Measurements from ENCODE around the gene ALDH1B1.

The ALDH1B1 gene

DNA sequence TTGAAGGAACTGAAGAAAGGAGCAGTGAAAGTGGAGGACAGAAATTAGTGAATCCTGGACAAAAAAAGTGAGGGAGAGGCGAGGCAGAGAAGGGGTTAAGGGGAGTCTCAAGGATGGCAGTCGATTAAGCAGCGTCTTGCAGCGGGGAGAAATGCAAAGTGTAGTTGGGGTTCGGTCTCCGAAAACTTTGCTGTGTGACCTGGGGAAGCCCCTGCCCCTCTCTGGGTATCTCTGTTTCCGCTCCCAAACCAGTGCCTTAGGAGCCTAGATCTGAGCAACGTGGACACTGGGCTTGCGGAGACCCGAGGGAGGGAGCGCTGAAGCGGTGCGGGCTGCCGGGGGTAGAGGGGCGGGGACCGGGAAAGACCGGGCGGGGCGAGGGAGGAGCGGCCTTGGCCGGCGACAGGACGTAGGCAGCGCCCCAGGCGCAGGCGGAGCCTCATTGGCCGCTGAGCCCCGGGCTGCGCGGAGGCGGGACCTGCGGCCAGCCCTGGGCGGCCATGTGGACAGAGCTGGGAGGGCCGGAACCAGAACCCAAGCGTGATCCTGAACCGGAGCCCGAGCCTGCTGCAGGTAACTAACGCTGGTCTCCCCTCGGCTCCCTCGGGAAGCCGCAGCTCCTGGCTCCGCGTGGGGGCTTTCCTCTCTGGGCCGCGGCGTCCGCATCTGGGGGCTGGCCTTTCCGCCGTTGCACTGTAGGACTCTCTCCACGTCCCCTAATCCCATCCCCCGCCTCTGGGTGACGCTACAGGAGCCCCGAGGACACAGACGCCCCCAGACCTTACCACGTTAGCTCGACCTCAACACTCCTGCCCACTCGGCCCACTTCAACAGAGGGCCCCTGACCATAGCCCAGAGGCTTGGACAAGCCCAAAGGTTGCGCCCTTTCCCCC is at the start of gene ALDH1B1:
ALDH1B1 (plus strand) TSS at position 468 of the 893 bp plus-strand sequence. CDS start 3,047 bp downstream, outside the sequence.
- in situ Hi-C loops (cut with MboI; ENCODE audit: low sequenced_read_pairs) = no loop called here

DNA sequence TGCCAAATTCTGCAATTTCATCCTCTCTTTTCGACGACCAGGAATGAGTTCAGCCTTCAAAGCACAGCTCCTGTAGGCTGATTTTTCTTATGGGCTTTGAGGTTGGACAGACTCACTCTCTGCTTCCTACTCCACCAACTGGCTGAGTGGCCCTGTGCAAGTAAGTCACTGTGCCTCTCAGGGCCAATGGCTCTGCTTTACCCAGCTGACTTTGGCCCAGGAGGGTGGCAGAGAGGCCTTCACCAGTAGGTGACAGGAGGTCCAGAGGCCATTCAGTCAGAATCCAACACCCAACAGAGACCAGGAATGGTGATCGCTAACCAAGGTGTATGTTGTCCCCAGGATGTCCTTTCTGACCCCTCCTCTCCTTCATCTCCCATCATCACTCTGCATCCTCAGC is 49.5 kb upstream of the ALDH1B1 start:
- in situ Hi-C loops (cut with MboI; ENCODE audit: low sequenced_read_pairs) = loop anchor here (25.0 kb wide), 1 partner anchor 94 kb away; no protein-coding TSS in a partner anchor

DNA sequence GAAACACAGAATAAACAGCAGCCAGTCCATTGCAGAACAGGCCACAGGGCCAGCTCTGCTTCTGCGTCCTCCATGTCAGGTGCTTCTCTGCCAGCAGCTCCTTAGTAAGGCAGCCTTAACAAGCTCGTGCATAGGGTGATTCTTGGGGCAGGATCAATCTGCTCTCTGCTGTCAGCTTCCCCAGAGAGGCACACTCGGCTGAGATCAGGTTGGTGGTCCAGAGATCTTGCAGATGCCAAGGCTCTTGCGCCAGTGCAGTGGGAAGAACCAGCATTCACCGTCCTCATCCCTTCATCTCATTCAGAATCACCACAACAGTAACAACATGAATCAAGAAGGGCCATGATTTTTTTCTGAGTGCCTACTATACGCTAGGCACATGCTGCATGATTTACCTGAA is 49.0 kb upstream of the ALDH1B1 start:
- in situ Hi-C loops (cut with MboI; ENCODE audit: low sequenced_read_pairs) = loop anchor here (25.0 kb wide), 1 partner anchor 94 kb away; no protein-coding TSS in a partner anchor

DNA sequence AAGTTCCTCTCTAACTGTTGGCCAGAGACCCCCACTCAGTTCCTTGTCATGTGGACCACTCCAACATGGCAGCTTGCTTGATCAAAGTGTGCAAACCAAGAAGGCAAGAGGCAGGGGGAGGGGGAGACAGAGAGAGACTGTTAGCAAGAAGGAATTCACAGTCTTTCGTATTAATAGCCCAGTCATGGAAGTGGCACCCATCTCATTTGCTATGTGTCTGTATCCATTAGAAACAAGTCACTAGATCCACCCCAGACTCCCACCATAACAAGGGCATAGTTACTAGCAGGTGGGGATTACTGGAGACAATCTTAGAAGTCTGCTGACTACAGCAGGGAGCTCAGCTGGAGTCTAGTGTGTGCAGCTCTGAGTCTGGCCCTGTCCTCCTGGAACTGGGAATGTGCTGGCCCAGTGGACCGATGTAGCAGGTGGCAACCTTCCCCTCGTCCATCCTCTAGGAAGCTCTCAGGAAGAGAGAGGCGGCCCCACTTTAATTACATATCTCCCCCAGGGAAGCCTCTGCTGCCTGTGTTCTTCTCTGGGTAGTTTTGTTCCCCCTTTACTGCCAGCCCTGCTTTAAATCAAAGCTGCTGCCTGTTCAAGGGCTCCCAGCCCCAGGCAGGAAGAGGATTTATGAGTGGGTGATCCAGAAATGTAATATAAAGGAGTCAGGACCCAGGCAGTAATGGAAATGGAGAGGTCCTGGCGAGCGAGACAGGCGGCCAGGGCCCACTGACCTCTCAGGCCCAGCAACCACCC is 47.8 kb upstream of the ALDH1B1 start:
- in situ Hi-C loops (cut with MboI; ENCODE audit: low sequenced_read_pairs) = loop anchor here (25.0 kb wide), 1 partner anchor 93 kb away; no protein-coding TSS in a partner anchor

DNA sequence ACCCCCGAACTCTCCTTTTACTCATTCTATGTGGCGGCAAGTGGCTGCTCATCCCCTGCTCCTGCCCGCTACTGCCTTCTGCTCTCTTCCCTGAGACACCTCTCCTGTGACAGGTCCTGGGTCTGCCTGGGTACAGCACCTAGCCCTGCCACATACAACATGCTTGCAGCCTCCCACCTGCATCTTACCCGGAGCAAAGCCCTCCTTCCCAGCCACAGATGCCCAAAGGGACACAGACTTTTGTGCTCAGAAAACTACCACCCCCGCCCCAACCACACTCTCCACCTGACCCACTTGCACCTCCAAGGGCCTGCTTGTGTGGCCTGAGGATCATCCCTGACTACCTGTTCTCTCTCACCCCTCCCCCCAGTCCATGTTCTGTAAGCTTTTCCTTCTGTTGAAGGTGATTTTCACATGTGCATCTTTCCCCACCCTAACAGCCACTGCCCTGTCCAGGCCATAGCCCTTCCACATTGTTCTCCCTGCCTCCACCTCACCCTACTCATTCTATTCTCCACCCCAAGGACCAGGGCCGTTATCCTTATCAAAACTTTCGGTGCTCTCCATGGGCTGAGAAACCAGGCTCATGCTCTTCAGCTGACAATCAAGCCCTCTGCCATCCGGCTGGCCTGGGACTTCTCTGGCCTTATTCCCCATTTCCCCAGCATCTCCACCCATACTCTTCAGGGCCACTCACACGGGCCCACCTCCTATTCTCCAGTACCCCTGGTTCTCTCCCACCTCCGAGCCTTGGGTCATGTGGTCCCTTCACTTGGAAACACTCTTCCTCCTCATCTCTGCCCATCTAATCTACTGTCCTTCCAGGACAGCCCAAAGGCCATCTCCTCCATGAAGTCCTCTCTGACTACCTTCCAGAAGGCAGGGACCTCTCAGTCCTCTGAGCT is 46.4 kb upstream of the ALDH1B1 start:
- in situ Hi-C loops (cut with MboI; ENCODE audit: low sequenced_read_pairs) = loop anchor here (25.0 kb wide), 1 partner anchor 91 kb away; no protein-coding TSS in a partner anchor

DNA sequence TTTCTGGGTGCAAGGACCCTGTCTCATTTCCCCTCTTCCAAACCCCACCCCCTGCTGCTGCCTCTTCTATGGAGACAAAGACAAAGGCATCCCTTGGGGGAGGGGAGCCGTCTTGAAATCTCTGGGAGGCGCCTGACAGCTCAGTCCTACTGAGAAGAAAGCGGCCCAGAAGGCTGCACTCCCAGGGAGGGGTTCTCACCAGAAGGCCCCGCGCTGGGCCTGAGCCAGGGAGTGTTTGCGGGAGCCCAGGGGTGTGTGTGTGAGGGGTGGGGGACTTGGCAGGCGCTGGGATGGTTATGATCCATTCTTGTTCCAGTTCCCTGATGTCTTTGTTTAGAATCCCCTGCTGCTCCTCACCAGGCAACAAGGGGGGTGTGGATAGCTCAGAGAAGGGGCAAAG is 45.7 kb upstream of the ALDH1B1 start:
- in situ Hi-C loops (cut with MboI; ENCODE audit: low sequenced_read_pairs) = loop anchor here (25.0 kb wide), 1 partner anchor 90 kb away; no protein-coding TSS in a partner anchor

DNA sequence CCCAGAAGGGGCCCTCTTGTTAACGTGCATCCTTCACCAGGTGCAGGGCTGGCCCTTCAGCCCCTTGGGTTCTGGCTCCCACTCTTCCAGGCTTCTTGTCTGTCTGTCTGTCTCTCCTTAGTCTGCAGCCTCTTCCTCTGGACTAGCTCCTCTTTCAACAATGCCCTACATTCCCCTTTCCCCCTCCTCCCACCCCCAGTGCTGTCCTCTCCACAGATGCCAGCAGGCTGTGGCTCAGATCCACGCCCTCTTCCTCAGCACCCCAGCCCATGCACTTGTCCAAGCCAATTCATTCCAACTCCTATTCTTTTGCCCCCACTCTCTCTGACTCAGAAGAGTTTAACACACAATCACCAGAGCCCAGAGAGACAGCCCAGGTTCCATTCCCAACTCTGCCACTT is 45.2 kb upstream of the ALDH1B1 start:
- in situ Hi-C loops (cut with MboI; ENCODE audit: low sequenced_read_pairs) = loop anchor here (25.0 kb wide), 1 partner anchor 90 kb away; no protein-coding TSS in a partner anchor

DNA sequence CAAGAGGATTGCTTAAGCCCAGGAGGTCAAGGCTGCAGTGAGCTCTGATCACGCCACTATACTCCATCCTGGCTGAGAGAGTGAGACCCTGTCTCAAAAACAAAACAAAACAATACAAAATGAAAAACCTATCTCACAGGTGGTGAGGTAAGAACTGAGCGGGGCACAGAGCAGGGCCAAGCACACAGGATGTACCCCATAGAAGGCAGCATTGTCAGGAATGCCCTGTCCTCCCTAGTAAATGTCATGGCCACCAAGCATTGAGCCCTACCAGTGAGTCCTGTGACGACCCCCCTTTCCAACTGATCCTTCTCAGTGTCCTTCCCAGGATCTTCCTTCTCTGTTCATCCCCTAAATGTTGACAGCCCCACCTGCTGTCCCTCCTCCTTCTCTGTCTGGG is 44.6 kb upstream of the ALDH1B1 start:
- in situ Hi-C loops (cut with MboI; ENCODE audit: low sequenced_read_pairs) = loop anchor here (25.0 kb wide), 1 partner anchor 89 kb away; no protein-coding TSS in a partner anchor

DNA sequence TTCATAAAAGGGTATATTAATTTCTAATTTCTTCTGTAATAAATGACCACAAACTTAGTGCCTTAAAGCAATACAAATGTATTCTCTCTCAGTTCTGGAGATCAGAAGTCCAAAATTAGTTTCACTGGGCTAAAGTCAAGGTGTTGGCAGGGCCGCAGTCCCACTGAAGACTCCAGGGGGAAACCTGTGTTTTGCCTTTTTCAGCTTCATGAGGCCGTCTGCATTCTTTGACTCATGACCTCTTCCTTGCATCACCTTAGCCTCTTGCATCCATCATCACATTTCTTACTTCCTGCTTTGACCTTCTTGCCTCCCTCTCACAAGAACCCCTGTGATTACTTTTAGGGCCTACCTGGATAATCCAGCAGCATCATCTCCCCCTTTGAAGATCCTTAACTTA is 42.0 kb upstream of the ALDH1B1 start:
- in situ Hi-C loops (cut with MboI; ENCODE audit: low sequenced_read_pairs) = loop anchor here (25.0 kb wide), 3 partner anchors 188 to 863 kb away; partner anchors contain the start of gene POLR1E

DNA sequence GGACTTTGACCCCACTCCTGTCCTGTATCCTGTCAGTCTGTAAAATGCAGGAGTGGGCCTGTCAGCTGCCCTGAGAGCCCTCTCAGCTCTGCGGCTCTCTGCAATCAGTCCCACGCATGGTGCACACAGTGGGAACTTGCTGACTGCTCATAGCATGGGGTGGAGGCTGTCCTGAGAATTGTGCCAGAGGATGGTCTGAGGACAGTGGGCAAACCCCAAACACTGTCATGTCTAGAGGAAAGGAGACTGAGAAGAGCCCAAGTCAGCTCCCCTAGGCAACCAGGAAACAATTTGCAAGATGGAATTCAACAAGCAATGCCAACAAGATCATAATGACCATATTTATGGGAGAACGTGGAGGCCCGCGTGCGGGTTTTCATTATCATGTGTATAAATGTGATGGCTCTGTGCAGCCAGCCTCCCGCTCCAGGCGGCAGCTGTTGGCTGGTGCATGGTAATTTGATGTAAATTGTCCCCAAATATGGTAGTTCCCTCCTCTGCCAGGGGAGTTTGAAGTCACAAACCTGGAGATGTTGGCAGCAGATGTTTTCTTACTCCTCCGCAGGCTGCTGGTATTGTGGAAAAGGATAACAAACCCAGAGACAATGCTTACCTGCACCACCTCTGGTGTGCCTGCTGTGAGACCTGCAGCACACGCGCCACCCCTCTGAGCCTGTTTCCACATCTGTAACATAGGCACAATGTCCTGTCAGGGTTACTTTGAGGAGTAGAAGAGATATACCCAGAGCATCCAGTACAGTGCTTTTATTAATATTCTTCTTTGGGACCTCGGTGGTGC is 39.8 kb upstream of the ALDH1B1 start:
- in situ Hi-C loops (cut with MboI; ENCODE audit: low sequenced_read_pairs) = loop anchor here (25.0 kb wide), 3 partner anchors 190 to 865 kb away; partner anchors contain the start of gene POLR1E

DNA sequence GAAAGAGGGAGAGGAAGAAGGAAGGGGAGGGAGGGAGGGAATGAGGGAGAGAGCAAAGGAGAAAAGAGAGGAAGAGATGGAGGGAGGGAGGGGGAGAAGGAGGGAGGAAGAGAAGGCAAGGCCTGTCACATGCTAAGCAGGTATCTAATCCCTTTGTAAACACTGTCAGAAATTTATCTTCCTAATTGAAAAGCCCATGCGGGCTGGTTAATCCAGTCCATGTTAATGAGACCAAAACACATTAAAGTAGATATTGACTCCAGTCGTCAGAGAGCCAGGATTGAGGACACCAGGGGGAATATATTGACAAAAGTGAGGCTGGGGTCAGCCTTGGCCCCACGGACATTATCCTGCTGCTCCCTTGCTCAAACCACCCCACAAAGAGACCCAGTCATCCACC is 37.4 kb upstream of the ALDH1B1 start:
- in situ Hi-C loops (cut with MboI; ENCODE audit: low sequenced_read_pairs) = loop anchor here (25.0 kb wide), 3 partner anchors 193 to 868 kb away; partner anchors contain the start of gene POLR1E

DNA sequence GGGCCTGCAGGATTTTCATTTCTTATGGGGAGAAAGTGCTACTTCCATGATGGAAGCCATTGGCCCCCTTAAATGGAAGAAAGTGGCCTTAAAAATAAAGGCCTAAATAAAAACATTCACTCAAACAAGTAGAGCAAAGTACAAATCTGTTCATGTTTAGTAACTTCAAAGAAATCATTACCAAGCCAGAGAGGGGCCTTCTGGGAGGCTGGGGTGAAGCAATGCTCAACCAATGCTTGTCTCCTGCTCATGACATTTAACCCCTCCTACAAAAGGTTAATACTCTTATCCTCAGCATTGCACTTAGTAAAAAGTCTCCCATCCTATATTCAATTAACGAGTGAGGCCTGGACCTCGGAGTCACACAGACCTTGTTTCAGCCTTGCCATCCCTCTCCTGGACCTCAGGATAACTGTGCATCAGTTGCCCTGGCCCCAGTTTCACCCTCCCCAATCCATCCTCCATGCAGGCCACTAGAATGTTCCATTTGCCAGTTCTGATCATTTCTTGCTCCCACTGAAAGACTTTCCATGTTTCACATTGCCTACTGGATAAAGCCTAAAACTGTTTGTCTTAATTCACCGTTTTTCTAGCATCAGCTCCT is 36.9 kb upstream of the ALDH1B1 start:
- in situ Hi-C loops (cut with MboI; ENCODE audit: low sequenced_read_pairs) = loop anchor here (25.0 kb wide), 3 partner anchors 193 to 868 kb away; partner anchors contain the start of gene POLR1E

DNA sequence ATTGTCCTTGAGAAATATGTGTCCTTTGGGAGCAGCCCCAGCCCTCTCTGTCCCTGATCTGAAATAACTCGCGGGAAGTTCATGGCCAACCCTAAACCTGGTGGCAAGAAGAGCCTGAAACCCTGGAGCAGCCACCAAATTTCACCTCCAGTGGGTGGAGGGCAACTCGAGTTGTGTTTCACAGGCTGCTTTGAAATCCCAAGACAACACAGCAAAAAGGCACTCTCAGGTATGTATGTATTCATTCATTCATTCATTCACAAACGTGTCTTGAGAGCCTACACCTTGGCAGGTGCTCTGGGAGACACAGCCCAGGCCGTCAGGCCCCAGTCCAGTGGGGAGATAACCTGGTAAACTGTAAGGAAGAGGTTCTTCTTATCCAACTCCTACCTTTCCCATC is 35.7 kb upstream of the ALDH1B1 start:
- in situ Hi-C loops (cut with MboI; ENCODE audit: low sequenced_read_pairs) = loop anchor here (25.0 kb wide), 3 partner anchors 195 to 870 kb away; partner anchors contain the start of gene POLR1E

DNA sequence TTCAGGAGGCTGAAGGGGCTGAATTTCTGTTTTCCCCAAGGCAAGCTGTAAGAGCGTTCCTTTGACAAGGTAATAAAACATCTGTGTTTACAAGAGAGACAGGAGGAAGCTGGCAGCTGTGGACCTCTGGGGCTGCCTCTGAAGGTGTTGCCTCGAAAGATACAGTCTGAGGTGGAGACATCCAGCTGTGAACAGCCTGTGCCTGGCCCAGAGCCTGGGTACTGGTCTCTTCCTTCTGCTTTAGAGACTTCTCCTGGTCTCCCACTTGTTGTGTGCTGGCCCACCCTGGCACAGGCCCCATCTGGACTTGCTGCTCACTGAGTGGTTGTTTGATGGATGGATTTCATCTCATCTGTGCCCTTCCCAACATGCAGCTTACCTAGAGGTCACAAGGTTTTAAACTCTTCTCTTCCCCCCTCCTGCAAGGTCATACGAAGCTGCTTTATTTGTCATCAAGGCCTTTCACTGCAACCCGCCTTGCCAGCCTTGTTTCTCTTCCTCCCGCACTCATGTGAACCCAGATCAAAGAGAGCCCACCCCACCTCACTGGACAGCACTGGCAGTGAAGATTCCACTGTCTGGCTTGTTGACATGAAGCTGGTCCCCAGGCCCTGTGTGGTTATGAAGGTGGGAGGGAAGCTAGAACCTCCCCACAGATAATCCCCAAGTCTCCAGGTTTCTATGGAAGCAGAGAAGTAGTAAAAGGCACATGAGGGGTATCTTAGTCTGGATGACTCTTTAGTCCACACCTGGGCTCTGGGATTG is 35.0 kb upstream of the ALDH1B1 start:
- in situ Hi-C loops (cut with MboI; ENCODE audit: low sequenced_read_pairs) = loop anchor here (25.0 kb wide), 3 partner anchors 195 to 870 kb away; partner anchors contain the start of gene POLR1E

DNA sequence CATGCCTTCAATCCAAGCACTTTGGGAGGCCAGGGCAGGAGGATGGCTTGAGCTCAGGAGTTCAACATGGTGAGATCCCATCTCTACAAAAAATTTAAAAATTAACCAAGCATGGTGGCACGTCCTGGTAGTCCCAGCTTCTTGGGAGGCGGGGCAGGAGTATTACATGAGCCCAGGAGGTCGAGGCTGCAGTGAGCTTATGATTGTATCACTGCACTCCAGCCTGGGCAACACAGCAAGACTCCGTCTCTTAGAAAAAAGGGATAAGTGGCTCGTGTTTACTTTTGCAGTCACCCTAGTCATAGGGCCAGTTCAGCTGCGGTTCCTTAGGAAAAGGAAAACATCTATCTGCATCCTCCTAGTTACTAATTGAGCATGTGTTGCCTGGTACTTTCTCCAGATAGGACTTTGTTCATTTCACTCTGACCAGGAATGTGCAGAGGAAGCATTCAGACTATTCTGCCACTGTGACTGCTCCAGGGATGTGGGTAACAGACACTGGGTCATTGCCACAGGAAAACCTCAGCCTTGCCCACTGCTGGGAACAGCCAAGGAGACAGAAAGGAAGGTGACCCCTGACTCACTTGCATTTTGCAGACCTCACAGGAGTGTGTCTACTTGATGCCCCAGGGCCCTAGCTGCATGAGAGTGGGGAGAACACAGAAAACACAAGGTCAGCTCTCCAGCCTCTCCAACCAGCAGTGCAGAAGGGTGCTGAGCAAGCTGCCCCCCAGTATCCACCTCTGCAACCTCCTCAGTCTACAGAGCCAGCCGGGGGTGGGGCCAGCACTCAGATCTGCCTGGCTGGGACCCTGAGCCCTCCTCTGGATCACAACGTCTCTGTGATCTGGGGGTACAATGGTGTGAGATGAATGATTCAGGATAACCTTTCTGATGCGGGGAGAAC is 33.9 kb upstream of the ALDH1B1 start:
- in situ Hi-C loops (cut with MboI; ENCODE audit: low sequenced_read_pairs) = loop anchor here (25.0 kb wide), 3 partner anchors 196 to 871 kb away; partner anchors contain the start of gene POLR1E

DNA sequence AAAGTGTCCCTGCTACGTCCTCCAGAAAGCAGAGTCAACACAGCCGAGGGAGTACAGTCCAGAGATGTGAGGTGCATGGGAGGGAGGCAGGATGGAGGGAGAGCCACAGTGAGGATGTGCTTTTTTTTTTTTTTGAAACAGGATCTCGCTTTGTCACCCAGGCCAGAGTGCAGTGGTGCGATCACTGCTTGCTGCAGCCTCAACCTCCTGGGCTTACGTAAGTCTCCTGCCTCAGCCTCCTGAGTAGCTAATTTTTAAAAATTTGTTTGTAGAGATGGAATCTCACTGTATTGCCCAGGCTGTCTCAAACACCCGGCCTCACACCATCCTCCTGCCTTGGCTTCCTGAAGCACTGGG is 33.2 kb upstream of the ALDH1B1 start:
- in situ Hi-C loops (cut with MboI; ENCODE audit: low sequenced_read_pairs) = loop anchor here (25.0 kb wide), 3 partner anchors 197 to 872 kb away; partner anchors contain the start of gene POLR1E
